Measurements from ENCODE around the gene HEPHL1.

Gene HEPHL1

GRCh38 chr11:94059065-94059464, 37.9 kb downstream of the HEPHL1 start:
- no peak overlapping the region for H3K27ac ChIP-seq
- TF ChIP-seq ZFX (IDR thresholded peaks at IDR 0.05; ENCODE audit: borderline replicate concordance), result no peak
- TF ChIP-seq, protein P1, sequence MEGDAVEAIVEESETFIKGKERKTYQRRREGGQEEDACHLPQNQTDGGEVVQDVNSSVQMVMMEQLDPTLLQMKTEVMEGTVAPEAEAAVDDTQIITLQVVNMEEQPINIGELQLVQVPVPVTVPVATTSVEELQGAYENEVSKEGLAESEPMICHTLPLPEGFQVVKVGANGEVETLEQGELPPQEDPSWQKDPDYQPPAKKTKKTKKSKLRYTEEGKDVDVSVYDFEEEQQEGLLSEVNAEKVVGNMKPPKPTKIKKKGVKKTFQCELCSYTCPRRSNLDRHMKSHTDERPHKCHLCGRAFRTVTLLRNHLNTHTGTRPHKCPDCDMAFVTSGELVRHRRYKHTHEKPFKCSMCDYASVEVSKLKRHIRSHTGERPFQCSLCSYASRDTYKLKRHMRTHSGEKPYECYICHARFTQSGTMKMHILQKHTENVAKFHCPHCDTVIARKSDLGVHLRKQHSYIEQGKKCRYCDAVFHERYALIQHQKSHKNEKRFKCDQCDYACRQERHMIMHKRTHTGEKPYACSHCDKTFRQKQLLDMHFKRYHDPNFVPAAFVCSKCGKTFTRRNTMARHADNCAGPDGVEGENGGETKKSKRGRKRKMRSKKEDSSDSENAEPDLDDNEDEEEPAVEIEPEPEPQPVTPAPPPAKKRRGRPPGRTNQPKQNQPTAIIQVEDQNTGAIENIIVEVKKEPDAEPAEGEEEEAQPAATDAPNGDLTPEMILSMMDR (IDR thresholded peaks at IDR 0.05), result no peak

- no peak overlapping the region for H3K27ac ChIP-seq
- TF ChIP-seq, protein P1 (IDR thresholded peaks at IDR 0.05), result no peak
Observed at GRCh38 chr11:94060401-94060800, 39.2 kb downstream of the HEPHL1 start.

GRCh38 chr11:94062360-94062759, 41.2 kb downstream of the HEPHL1 start:
- TF ChIP-seq, protein P1 (IDR thresholded peaks at IDR 0.05), result no peak
- no peak for TF ChIP-seq ZFX (IDR thresholded peaks at IDR 0.05; ENCODE audit: borderline replicate concordance)
- H3K27ac ChIP-seq, result no peak overlapping the region

- TF ChIP-seq, protein P1 (IDR thresholded peaks at IDR 0.05), result no peak
- TF ChIP-seq ZFX (IDR thresholded peaks at IDR 0.05; ENCODE audit: borderline replicate concordance), result no peak
- no peak overlapping the region for H3K27ac ChIP-seq
Observed at GRCh38 chr11:94066901-94067429, 45.8 kb downstream of the HEPHL1 start.

GRCh38 chr11:94068764-94069163, 47.6 kb downstream of the HEPHL1 start:
- TF ChIP-seq, protein P1 (IDR thresholded peaks at IDR 0.05), result no peak
- TF ChIP-seq ZFX (IDR thresholded peaks at IDR 0.05; ENCODE audit: borderline replicate concordance), result no peak
- no peak overlapping the region for H3K27ac ChIP-seq

DNA sequence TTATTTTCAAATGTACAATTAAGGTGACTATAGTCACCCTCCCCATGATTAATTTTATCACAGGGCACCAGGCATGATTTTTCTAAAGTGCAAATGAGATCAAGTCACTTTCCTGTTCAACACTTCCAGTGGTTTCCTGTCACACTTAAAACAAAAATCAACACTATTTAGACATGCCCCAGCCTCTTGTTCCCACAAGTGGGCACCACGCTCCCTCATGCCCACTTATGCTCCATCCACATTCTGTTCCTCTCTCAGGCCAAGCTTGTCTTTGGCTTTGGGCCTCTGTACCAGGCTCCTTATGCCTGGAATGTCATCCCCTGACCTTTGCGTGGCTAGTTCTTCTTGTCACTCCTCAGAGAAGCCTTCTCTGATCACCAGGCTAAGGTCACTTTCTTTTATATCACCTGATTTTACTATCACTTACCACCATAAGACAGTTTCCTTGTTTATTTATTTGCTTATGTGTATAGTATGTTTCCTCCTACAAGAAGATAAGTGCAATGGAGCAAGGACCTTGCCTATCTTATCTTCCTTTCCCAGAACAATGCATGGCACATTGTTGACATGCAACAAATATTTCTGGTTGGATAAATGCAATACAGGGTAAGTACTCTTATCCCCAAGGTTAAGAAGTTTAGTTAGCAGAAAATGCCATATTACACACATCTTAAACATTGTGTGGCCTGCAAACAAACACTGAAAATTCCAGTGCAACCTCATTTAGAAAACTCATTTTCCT, 56.6 kb downstream of the HEPHL1 start:
- no peak for TF ChIP-seq ZFX (IDR thresholded peaks at IDR 0.05; ENCODE audit: borderline replicate concordance)
- TF ChIP-seq, protein P1 (IDR thresholded peaks at IDR 0.05), result no peak
- no peak overlapping the region for H3K27ac ChIP-seq

DNA sequence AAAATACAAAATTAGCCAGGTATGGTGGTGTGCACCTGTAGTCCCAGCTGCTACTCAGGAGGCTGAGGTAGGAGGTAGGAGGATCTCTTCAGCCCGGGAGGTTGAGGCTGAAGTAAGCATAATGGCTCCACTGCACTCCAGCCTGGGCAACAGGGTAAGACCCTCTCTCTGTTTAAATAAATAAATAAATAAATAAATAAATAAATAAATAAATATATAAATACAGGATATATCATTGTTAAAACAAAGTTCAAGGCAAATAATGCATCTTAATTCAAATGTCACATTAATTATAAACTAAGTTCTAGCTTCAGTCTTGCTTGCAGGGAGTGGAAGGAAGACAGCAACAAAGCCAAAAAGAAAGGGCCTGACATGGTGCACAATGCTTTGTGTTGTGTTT, 63.0 kb downstream of the HEPHL1 start:
- no peak for TF ChIP-seq ZFX (IDR thresholded peaks at IDR 0.05; ENCODE audit: borderline replicate concordance)
- TF ChIP-seq, protein P1 (IDR thresholded peaks at IDR 0.05), result no peak
- no peak overlapping the region for H3K27ac ChIP-seq
